HepG2 (cell line): ENCODE measurements around the gene XPO1. TPM values are rescaled to one million over a fixed set of nuclear protein-coding genes. Genes with fewer than 3 reads are reported as not detected.

Source experiments
- ARID5B ChIP-seq: IDR thresholded peaks from 2 replicates; pipeline ENCODE4 v1.4.0; 2020; ENCODE audit warnings: mild to moderate bottlenecking, missing genetic modification reagents
- FIP1L1 ChIP-seq: fragments of 200-400 bp; formaldehyde crosslinking; IDR thresholded peaks from 2 replicates; pipeline ENCODE4 v1.6.1; 2018; ENCODE audit warnings: low read depth, mild to moderate bottlenecking, low read length, moderate library complexity, borderline replicate concordance; ENCODE audit not compliant: insufficient read depth
- HOMEZ ChIP-seq: IDR thresholded peaks from 2 replicates; pipeline ENCODE4 v1.6.1; 2016; ENCODE audit warnings: low read depth
- NFAT5 ChIP-seq: sonication (generic); formaldehyde crosslinking; IDR thresholded peaks from 2 replicates; pipeline ENCODE4 v1.4.0; 2020; ENCODE audit warnings: missing genetic modification reagents
- PREB ChIP-seq: sonication (generic); formaldehyde crosslinking; IDR thresholded peaks from 2 replicates; pipeline ENCODE4 v1.4.0; 2020; ENCODE audit warnings: missing genetic modification reagents
- PRPF4 ChIP-seq: fragments of 200-400 bp; formaldehyde crosslinking; IDR thresholded peaks from 2 replicates; pipeline ENCODE4 v1.6.1; 2016; ENCODE audit warnings: low read length, low read depth; ENCODE audit not compliant: poor library complexity, severe bottlenecking
- TEAD2 ChIP-seq: sonication (generic); formaldehyde crosslinking; IDR thresholded peaks from 2 replicates; pipeline ENCODE4 v1.9.0; 2021; ENCODE audit warnings: missing genetic modification reagents
- THYN1 ChIP-seq: sonication (generic); formaldehyde crosslinking; IDR thresholded peaks from 2 replicates; pipeline ENCODE4 v1.8.1; 2023; ENCODE audit warnings: low read depth, mild to moderate bottlenecking, moderate library complexity, missing genetic modification reagents, borderline replicate concordance
- ZNF24 ChIP-seq: fragments of 450-650 bp; IDR thresholded peaks from 2 replicates; pipeline ENCODE4 v1.6.1; 2017; ENCODE audit warnings: antibody characterized with exemption, mild to moderate bottlenecking
- ZNF629 ChIP-seq: sonication (generic); formaldehyde crosslinking; conservative IDR thresholded peaks from 2 replicates; pipeline ENCODE4 v1.5.0; 2020; ENCODE audit warnings: missing genetic modification reagents
- ZNF639 ChIP-seq: conservative IDR thresholded peaks from 2 replicates; pipeline ENCODE4 v1.6.1; 2018; ENCODE audit warnings: missing genetic modification reagents
- polyA plus RNA-seq, 8 experiments: library from polyadenylated mRNA; depleted of rRNA in 3 of 8; stranded (reverse) in 7 of 8; unstranded in 1 of 8; fragments of >200 nt; fragmentation: Illumina TruSeq in 4 of 8; extraction: Trizol in 4 of 8; gene quantifications; 2 replicates each; pipeline versions ENCODE4 v1.2.1 to v1.2.3, GENCODE V29; 2011 to 2016; ENCODE audit warnings: low read depth in 4 of 8, missing spikeins in 1 of 8, mixed read lengths in 1 of 8; ENCODE audit not compliant: insufficient read depth in 1 of 8
- total RNA-seq, 5 experiments: library from RNA; depleted of rRNA; stranded (reverse); fragments of >200 nt; fragmentation: Illumina TruSeq; extraction: Trizol; gene quantifications; 2 replicates each; pipeline ENCODE4 v1.2.3, GENCODE V29; 2016; ENCODE audit warnings: low read depth in 1 of 5

Gene XPO1
- total and polyA plus RNA-seq, 2 of the 13 experiments (the other 11 are each of a cell fraction or from before 2014, with no cell fraction given) = 67.4 to 212 TPM

GRCh38 chr2:61536572-61537276, 1.4 kb downstream of the XPO1 start (continued):
- TF ChIP-seq NFAT5 (no peak), FIP1L1 (no peak), ZNF24 (no peak), ZNF639 (CRISPR knock-in tag) (no peak), PREB (CRISPR knock-in tag) (no peak), HOMEZ (CRISPR knock-in tag) (no peak), TEAD2 (CRISPR knock-in tag) (no peak), ZNF629 (0 out of 2 replicates have a peak, but pooled peaks have one; percentile 9), THYN1 (no peak; the same call in 1 of the 2 replicates), ARID5B (CRISPR knock-in tag) (peak; percentile 73), PRPF4 (no peak)
